H1 (cell line): ENCODE data around the gene C20orf144. TPM values are rescaled to one million over a fixed set of nuclear protein-coding genes. Genes with fewer than 3 reads are reported as not detected.

Experiments used
- CTCF ChIA-PET: fragments of 300-600 bp; sonication (Branson Sonifier 250); formaldehyde crosslinking; loops from one replicate; lab custom pipeline; 2021; ENCODE audit not compliant: partially characterized antibody; lab: Charles Lee
- POLR2A ChIA-PET: fragments of 300-600 bp; sonication (Branson Sonifier 250); formaldehyde crosslinking; loops from one replicate; lab custom pipeline; 2021; ENCODE audit warnings: inconsistent platforms; ENCODE audit not compliant: partially characterized antibody; lab: Charles Lee
- DNase-seq, 2 experiments: peaks; one replicate each; pipeline versions ENCODE4 v3.0.0 to v3.0.0-alpha.2; 2010 to 2022; ENCODE audit warnings: low spot score in 2 of 2, low read depth in 1 of 2, mixed read lengths in 1 of 2
- FAIRE-seq: peaks from 2 replicates; lab custom pipeline; 2011; peaks lifted over from hg19 to GRCh38; lab: Jason Lieb, UNC
- H2AFZ ChIP-seq: 2 replicates; pipeline ENCODE4 v1.8.1; 2012; ENCODE audit warnings: low read length, inconsistent platforms
- H2AK5ac ChIP-seq: 2 replicates; pipeline ENCODE4 v1.6.1; 2013; ENCODE audit warnings: low read depth, low read length
- H2BK120ac ChIP-seq: replicated peaks from 2 replicates; pipeline ENCODE3; 2013; ENCODE audit warnings: low read depth, low read length, inconsistent platforms
- H2BK12ac ChIP-seq: 2 replicates; pipeline ENCODE4 v1.6.1; 2013; ENCODE audit warnings: low read depth, low read length
- H2BK15ac ChIP-seq: 2 replicates; pipeline ENCODE4 v1.6.1; 2013; ENCODE audit warnings: low read length
- H2BK20ac ChIP-seq: 2 replicates; pipeline ENCODE4 v1.6.1; 2013; ENCODE audit warnings: low read length
- H2BK5ac ChIP-seq: 2 replicates; pipeline ENCODE4 v1.6.1; 2013; ENCODE audit warnings: low read depth, low read length
- H3K14ac ChIP-seq: 2 replicates; pipeline ENCODE4 v1.6.1; 2013; ENCODE audit warnings: inconsistent platforms; ENCODE audit not compliant: insufficient read length
- H3K18ac ChIP-seq: 2 replicates; pipeline ENCODE4 v1.6.1; 2013; ENCODE audit warnings: low read length; ENCODE audit errors: extremely low read depth
- H3K23ac ChIP-seq: 2 replicates; pipeline ENCODE4 v1.6.1; 2013; ENCODE audit warnings: inconsistent platforms; ENCODE audit not compliant: insufficient read length
- H3K23me2 ChIP-seq: 2 replicates; pipeline ENCODE4 v1.6.1; 2013; ENCODE audit warnings: low read depth, low read length
- H3K27ac ChIP-seq: 2 replicates; pipeline ENCODE4 v1.6.1; 2011; ENCODE audit warnings: low read depth, low read length, inconsistent platforms
- H3K27me3 ChIP-seq, 4 experiments: replicated peaks in 1 of 4; 1 replicate in 1 of 4; 2 replicates in 3 of 4; pipeline versions ENCODE4 v1.6.1 to v1.8.1; 2011 to 2013; ENCODE audit warnings: low read length in 3 of 4, mild to moderate bottlenecking in 3 of 4, inconsistent platforms in 2 of 4, mixed read lengths in 2 of 4, moderate library complexity in 1 of 4; ENCODE audit not compliant: control insufficient read depth in 3 of 4, insufficient read depth in 3 of 4; ENCODE audit errors: extremely low read depth in 1 of 4
- H3K36me3 ChIP-seq, 4 experiments: 2 replicates each; pipeline versions ENCODE4 v1.6.1 to v1.8.1; 2011 to 2013; ENCODE audit warnings: mild to moderate bottlenecking in 4 of 4, low read length in 3 of 4, moderate library complexity in 2 of 4, control low read depth in 1 of 4, inconsistent platforms in 1 of 4; ENCODE audit not compliant: insufficient read depth in 4 of 4, control insufficient read depth in 2 of 4
- H3K4ac ChIP-seq: replicated peaks from 2 replicates; pipeline ENCODE3; 2013; ENCODE audit warnings: low read length, low read depth, mixed read lengths, inconsistent platforms; ENCODE audit not compliant: insufficient read length
- H3K4me1 ChIP-seq, 4 experiments: replicated peaks in 1 of 4; 1 replicate in 1 of 4; 2 replicates in 3 of 4; pipeline versions ENCODE4 v1.6.1 to v1.8.1; 2011 to 2013; ENCODE audit warnings: low read length in 3 of 4, inconsistent platforms in 2 of 4, mixed read lengths in 1 of 4; ENCODE audit not compliant: insufficient read depth in 4 of 4, control insufficient read depth in 3 of 4
- H3K4me2 ChIP-seq, 2 experiments: 2 replicates each; pipeline versions ENCODE4 v1.6.1 to v1.8.1; 2011 to 2013; ENCODE audit warnings: low read depth in 2 of 2, low read length in 2 of 2, control low read depth in 1 of 2, inconsistent platforms in 1 of 2, mild to moderate bottlenecking in 1 of 2; ENCODE audit not compliant: insufficient read depth in 1 of 2
- H3K4me3 ChIP-seq, 4 experiments: fragments of 200-600, 300-600 bp in 1 of 4; sonication (generic), shearing (Covaris generic), sonication (Bioruptor Twin) in 1 of 4; 2 replicates each; pipeline versions ENCODE4 v1.5.1 to v1.8.1; 2011 to 2016; ENCODE audit warnings: low read length in 4 of 4, low read depth in 3 of 4, control low read depth in 2 of 4, inconsistent platforms in 2 of 4, mild to moderate bottlenecking in 2 of 4, mixed read lengths in 1 of 4, moderate library complexity in 1 of 4; ENCODE audit not compliant: insufficient read depth in 2 of 4; ENCODE audit errors: extremely low read depth in 1 of 4
- H3K56ac ChIP-seq: replicated peaks from 2 replicates; pipeline ENCODE3; 2013; ENCODE audit warnings: low read depth, mild to moderate bottlenecking, mixed read lengths, low read length, inconsistent platforms; ENCODE audit not compliant: insufficient read length
- H3K79me1 ChIP-seq: 2 replicates; pipeline ENCODE4 v1.6.1; 2013; ENCODE audit warnings: low read depth, low read length, control low read depth
- H3K79me2 ChIP-seq, 2 experiments: 2 replicates each; pipeline versions ENCODE4 v1.6.1 to v1.8.1; 2012 to 2013; ENCODE audit warnings: low read length in 2 of 2, mild to moderate bottlenecking in 2 of 2, inconsistent platforms in 1 of 2; ENCODE audit not compliant: insufficient read depth in 2 of 2, control insufficient read depth in 1 of 2
- H3K9ac ChIP-seq, 4 experiments: replicated peaks in 1 of 4; 1 replicate in 1 of 4; 2 replicates in 3 of 4; pipeline versions ENCODE4 v1.6.1 to v1.8.1; 2011 to 2013; ENCODE audit warnings: low read depth in 3 of 4, low read length in 3 of 4, control low read depth in 2 of 4, mild to moderate bottlenecking in 2 of 4, moderate library complexity in 2 of 4, inconsistent platforms in 1 of 4; ENCODE audit errors: extremely low read depth in 1 of 4
- H3K9me3 ChIP-seq, 2 experiments: 2 replicates each; pipeline versions ENCODE4 v1.6.1 to v1.8.1; 2012 to 2013; ENCODE audit warnings: mild to moderate bottlenecking in 2 of 2, moderate library complexity in 2 of 2, control low read depth in 1 of 2, inconsistent platforms in 1 of 2, low read depth in 1 of 2, low read length in 1 of 2, mixed read lengths in 1 of 2; ENCODE audit not compliant: insufficient read depth in 2 of 2
- H4K20me1 ChIP-seq, 2 experiments: replicated peaks in 1 of 2; 2 replicates each; pipeline versions ENCODE3 to v1.8.1; 2011 to 2013; ENCODE audit warnings: inconsistent platforms in 2 of 2, low read length in 2 of 2, mild to moderate bottlenecking in 1 of 2; ENCODE audit not compliant: insufficient read depth in 2 of 2, control insufficient read depth in 1 of 2
- H4K5ac ChIP-seq: 2 replicates; pipeline ENCODE4 v1.6.1; 2013; ENCODE audit warnings: low read length, low read depth, mixed read lengths, inconsistent platforms; ENCODE audit not compliant: insufficient read length
- H4K8ac ChIP-seq: 2 replicates; pipeline ENCODE4 v1.8.0; 2013; ENCODE audit warnings: mild to moderate bottlenecking, moderate library complexity, low read length, inconsistent platforms; ENCODE audit not compliant: insufficient read depth; ENCODE audit errors: extremely low read depth
- H4K91ac ChIP-seq: replicated peaks from 2 replicates; pipeline ENCODE3; 2013; ENCODE audit warnings: low read length, mixed read lengths, inconsistent platforms; ENCODE audit not compliant: insufficient read length
- ASH2L ChIP-seq: fragments of 200-600, 300-600 bp; sonication (generic); IDR thresholded peaks from one replicate; pipeline ENCODE4 v1.7.1; 2017; ENCODE audit warnings: low read length
- EGR1 ChIP-seq: IDR thresholded peaks from 2 replicates; pipeline ENCODE4 v1.6.1; 2011; ENCODE audit warnings: low read depth, low read length, borderline replicate concordance
- NANOG ChIP-seq: IDR thresholded peaks from 2 replicates; pipeline ENCODE4 v1.6.1; 2011; ENCODE audit warnings: low read length, low read depth, mild to moderate bottlenecking, inconsistent platforms; ENCODE audit not compliant: insufficient read depth, poor library complexity, severe bottlenecking
- WGBS, 2 experiments: shearing (Covaris generic) in 1 of 2; methylation state at CpG; one replicate each; pipeline versions ENCODE4 v1.1.6 to v1.1.7; 2013 to 2015; ENCODE audit warnings: low lambda C conversion rate in 2 of 2, mixed read lengths in 2 of 2, inconsistent platforms in 1 of 2, low coverage in 1 of 2, missing lambda C conversion rate in 1 of 2; ENCODE audit not compliant: insufficient replicate concordance in 2 of 2, insufficient coverage in 1 of 2, insufficient read length in 1 of 2; ENCODE audit errors: extremely low coverage in 1 of 2, missing lambda C conversion rate in 1 of 2; 5-methylcytosine and 5-hydroxymethylcytosine counted together
- polyA plus RNA-seq, 7 experiments: library from polyadenylated mRNA; depleted of rRNA in 3 of 7; stranded (reverse) in 5 of 7; unstranded in 2 of 7; fragments of >200 nt in 5 of 7; fragments of 200-250 nt in 2 of 7; gene quantifications; 1 replicate in 5 of 7; 2 replicates in 1 of 7; 4 replicates in 1 of 7; pipeline versions ENCODE4 v1.2.1 to v1.2.3, GENCODE V29; 2011 to 2013; ENCODE audit warnings: missing spikeins in 2 of 7, mixed read lengths in 2 of 7
- total RNA-seq: library from RNA; stranded (reverse); fragmentation: NEBNext Ultra II Directional; extraction: Animal tissue kit (Norgen Biotek cat#: 25700); gene quantifications from 2 replicates; pipeline ENCODE4 v1.2.1, GENCODE V29; 2021

The C20orf144 gene
- total and polyA plus RNA-seq, 2 of the 8 experiments (the other 6 are each of a cell fraction or from before 2014, with no cell fraction given), result 0.21 to 0.24 TPM

- no peak overlapping the region for H4K91ac ChIP-seq
- peaks cover 0 to 11% (median 0%) of the 10 kb centered on the region in 4 experiments; a peak in 2 of 8 replicates for H3K36me3 ChIP-seq
- no peak overlapping the region for H3K4me2 ChIP-seq
- H2BK5ac ChIP-seq, result no peak overlapping the region
- no peak overlapping the region for H2BK120ac ChIP-seq
- no peak overlapping the region for H3K9ac ChIP-seq
- no peak overlapping the region for H3K18ac ChIP-seq
- TF ChIP-seq NANOG (no peak), EGR1 (no peak), ASH2L (no peak)
- TF ChIP-seq, all 59 proteins: peak for 0
- Histone ChIP-seq H4K5ac (no peak overlapping the region), H3K79me1 (no peaks in the 10 kb centered on the region), H2BK20ac (no peak overlapping the region), H2BK12ac (no peak overlapping the region), H3K27ac (no peak overlapping the region), H3K14ac (no peak overlapping the region), H3K4me3 (no peak overlapping the region), H3K79me2 (no peaks in the 10 kb centered on the region), H3K4me1 (peaks cover 0 to 11% (median 1%) of the 10 kb centered on the region in 4 experiments; a peak in 4 of 7 replicates), H3K4ac (no peak overlapping the region), H3K23me2 (no peaks in the 10 kb centered on the region), H4K8ac (no peak overlapping the region; the same call in 1 of the 2 replicates), H3K27me3 (no peaks in the 10 kb centered on the region), H3K23ac (no peak overlapping the region), H2AK5ac (no peak overlapping the region), H2BK15ac (no peak overlapping the region), H4K20me1 (peaks cover 0 to 8% of the 10 kb centered on the region in 2 experiments), H3K56ac (no peak overlapping the region), H3K9me3 (no peaks in the 10 kb centered on the region), H2AFZ (no peak overlapping the region)
- WGBS, 2 experiments, result 94% methylated on average over 17 of the region's 17 CpGs; no CpG with 5 or more reads in 1 of the 2 experiments
- FAIRE-seq (no peak), DNase-seq (no peak)
- POLR2A ChIA-PET, result interaction anchor here (4.7 kb wide), 1 partner anchor 9 kb away, joined by 63 read pairs; the partner anchor contains the start of gene ACTL10
- CTCF ChIA-PET, result interaction anchor here (1.6 to 5.0 kb wide), 2 partner anchors 11 to 241 kb away, joined by 3 to 31 read pairs; partner anchors contain the start of gene ACTL10
These were observed 5.1 kb upstream of the C20orf144 start for GRCh38 chr20:33656783-33657703.
